ENCODE data around the gene PSG6.
A peak's percentile ranks its signal among the peaks of the same experiment; 100 is the strongest.
"Not testable (repeated sequence)": the region's sequence is repeated elsewhere in the genome, so short reads cannot be mapped to it uniquely, and the experiment has no call there.

PSG6 gene

GRCh38 chr19:42872608-42873007 lies 45.1 kb downstream of the PSG6 start:
- Histone ChIP-seq H3K27me3 (replicated peaks) (no peaks in the 10 kb centered on the region), H3K36me3 (replicated peaks) (no peaks in the 10 kb centered on the region), H3K4me3 (ENCODE audit: low read depth, low read length) (no peak overlapping the region), H3K27ac (no peak overlapping the region)
- no peak for DNase-seq
- TF ChIP-seq, protein P1, sequence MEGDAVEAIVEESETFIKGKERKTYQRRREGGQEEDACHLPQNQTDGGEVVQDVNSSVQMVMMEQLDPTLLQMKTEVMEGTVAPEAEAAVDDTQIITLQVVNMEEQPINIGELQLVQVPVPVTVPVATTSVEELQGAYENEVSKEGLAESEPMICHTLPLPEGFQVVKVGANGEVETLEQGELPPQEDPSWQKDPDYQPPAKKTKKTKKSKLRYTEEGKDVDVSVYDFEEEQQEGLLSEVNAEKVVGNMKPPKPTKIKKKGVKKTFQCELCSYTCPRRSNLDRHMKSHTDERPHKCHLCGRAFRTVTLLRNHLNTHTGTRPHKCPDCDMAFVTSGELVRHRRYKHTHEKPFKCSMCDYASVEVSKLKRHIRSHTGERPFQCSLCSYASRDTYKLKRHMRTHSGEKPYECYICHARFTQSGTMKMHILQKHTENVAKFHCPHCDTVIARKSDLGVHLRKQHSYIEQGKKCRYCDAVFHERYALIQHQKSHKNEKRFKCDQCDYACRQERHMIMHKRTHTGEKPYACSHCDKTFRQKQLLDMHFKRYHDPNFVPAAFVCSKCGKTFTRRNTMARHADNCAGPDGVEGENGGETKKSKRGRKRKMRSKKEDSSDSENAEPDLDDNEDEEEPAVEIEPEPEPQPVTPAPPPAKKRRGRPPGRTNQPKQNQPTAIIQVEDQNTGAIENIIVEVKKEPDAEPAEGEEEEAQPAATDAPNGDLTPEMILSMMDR (IDR thresholded peaks at IDR 0.05; ENCODE audit: low read depth, low read length, missing control alignments), result peak; percentile 32
- in situ Hi-C loops (cut with HindIII; ENCODE audit: low pct_ligation_motif_present, low sequenced_read_pairs), result no loop called here

DNA sequence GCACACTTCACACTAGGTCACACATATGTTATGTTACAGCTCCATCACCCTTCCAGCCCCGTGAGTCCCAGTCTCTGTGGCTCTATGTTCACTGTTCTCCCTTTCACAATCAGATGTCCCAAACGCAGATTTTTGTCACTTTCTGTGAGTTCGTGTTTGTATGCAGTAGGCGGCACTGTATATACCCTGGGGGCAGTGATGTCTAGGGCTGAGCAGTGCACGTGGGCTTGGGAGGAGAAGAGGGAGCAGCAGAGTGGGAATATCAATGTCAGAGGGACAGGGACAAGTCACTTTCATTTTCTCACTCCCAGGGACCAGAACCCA lies 60.2 kb downstream of the PSG6 start:
- Histone ChIP-seq H3K27me3 (replicated peaks) (no peaks in the 10 kb centered on the region), H3K27ac (no peak overlapping the region), H3K4me3 (ENCODE audit: low read depth, low read length) (no peak overlapping the region), H3K36me3 (replicated peaks) (no peaks in the 10 kb centered on the region)
- TF ChIP-seq, protein P1 (IDR thresholded peaks at IDR 0.05; ENCODE audit: low read depth, low read length, missing control alignments), result no peak
- in situ Hi-C loops (cut with HindIII; ENCODE audit: low pct_ligation_motif_present, low sequenced_read_pairs), result no loop called here
- DNase-seq, result no peak

GRCh38 chr19:42856866-42857543 lies 60.7 kb downstream of the PSG6 start:
- H3K4me3 ChIP-seq (ENCODE audit: low read depth, low read length); in situ Hi-C loops (cut with HindIII; ENCODE audit: low pct_ligation_motif_present, low sequenced_read_pairs); H3K27ac ChIP-seq; DNase-seq; H3K27me3 ChIP-seq (replicated peaks); H3K36me3 ChIP-seq (replicated peaks): not testable (repeated sequence)
- TF ChIP-seq, protein P1 (IDR thresholded peaks at IDR 0.05; ENCODE audit: low read depth, low read length, missing control alignments), result peak; percentile 69

DNA sequence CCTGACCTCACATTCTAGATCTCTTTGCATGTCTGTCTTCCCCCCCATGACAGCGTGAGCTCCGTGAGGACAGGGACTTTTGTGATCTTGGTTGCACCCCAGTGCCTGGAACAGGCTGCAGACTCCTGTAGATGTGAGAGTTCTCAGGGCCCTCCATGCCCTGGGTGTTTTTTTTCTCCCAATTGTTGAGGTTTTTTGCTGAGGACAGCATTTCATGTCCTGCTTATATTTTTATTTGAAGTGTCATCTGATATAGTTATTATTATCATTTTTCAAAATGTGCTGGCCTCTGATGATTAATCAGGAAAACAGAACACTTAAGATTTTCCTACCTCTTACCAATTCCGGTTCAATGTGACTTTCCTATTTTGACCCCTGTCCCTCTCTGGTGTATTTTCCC lies 62.9 kb downstream of the PSG6 start:
- in situ Hi-C loops (cut with HindIII; ENCODE audit: low pct_ligation_motif_present, low sequenced_read_pairs); H3K4me3 ChIP-seq (ENCODE audit: low read depth, low read length); H3K27ac ChIP-seq: not testable (repeated sequence)

GRCh38 chr19:42853231-42853630 lies 64.5 kb downstream of the PSG6 start:
- H3K27ac ChIP-seq; in situ Hi-C loops (cut with HindIII; ENCODE audit: low pct_ligation_motif_present, low sequenced_read_pairs); H3K4me3 ChIP-seq (ENCODE audit: low read depth, low read length); H3K36me3 ChIP-seq (replicated peaks); H3K27me3 ChIP-seq (replicated peaks); DNase-seq: not testable (repeated sequence)

More for the DNA sequence above, 62.9 kb downstream of the PSG6 start:
- not testable (repeated sequence) for DNase-seq; H3K36me3 ChIP-seq (replicated peaks); H3K27me3 ChIP-seq (replicated peaks)

- in situ Hi-C loops (cut with HindIII; ENCODE audit: low pct_ligation_motif_present, low sequenced_read_pairs); H3K27ac ChIP-seq; H3K27me3 ChIP-seq (replicated peaks); H3K4me3 ChIP-seq (ENCODE audit: low read depth, low read length); H3K36me3 ChIP-seq (replicated peaks); DNase-seq: not testable (repeated sequence)
Measured at GRCh38 chr19:42852821-42853220, 64.9 kb downstream of the PSG6 start.
